Mucosa of descending colon (tissue), 3 donors: ENCODE measurements around the gene SNX25. TPM values are rescaled to one million over a fixed set of nuclear protein-coding genes. Genes with fewer than 3 reads are reported as not detected.
"Not testable (repeated sequence)": the region's sequence is repeated elsewhere in the genome, so short reads cannot be mapped to it uniquely, and the experiment has no call there.

Source experiments
- ATAC-seq: fragments of 200-7000 bp; cut with Tn5 transposase; one replicate; pipeline ENCODE4 v1.9.1; 2020; ENCODE audit warnings: mild to moderate bottlenecking, moderate library complexity
- DNase-seq, 3 donors: peaks; one replicate each; pipeline ENCODE4 v3.0.0-alpha.2; 2020
- H3K36me3 ChIP-seq: fragments of 200-600 bp; one replicate; pipeline ENCODE4 v1.8.0; 2021; ENCODE audit warnings: low read depth, mild to moderate bottlenecking
- H3K4me1 ChIP-seq: fragments of 200-600 bp; one replicate; pipeline ENCODE4 v1.8.0; 2021; ENCODE audit warnings: low read depth, mild to moderate bottlenecking
- H3K4me3 ChIP-seq: fragments of 200-600 bp; one replicate; pipeline ENCODE4 v1.8.0; 2021; ENCODE audit warnings: mild to moderate bottlenecking
- H3K9me3 ChIP-seq: fragments of 200-600 bp; one replicate; pipeline ENCODE4 v1.8.0; 2021; ENCODE audit warnings: mild to moderate bottlenecking
- intact Hi-C, 2 donors: fragments of 100-400 bp; cut with DNase I in 1 of 2; cut with micrococcal nuclease in 1 of 2; formaldehyde crosslinking; loops; one replicate each; pipeline versions ENCODE4 v1.11.0 to v1.11.1; 2022; cut with DNase I, micrococcal nuclease
- total RNA-seq, 3 donors: library from RNA; stranded (reverse); fragmentation: NEBNext Ultra II Directional in 2 of 3; extraction: Animal tissue kit (Norgen Biotek cat#: 25700) in 2 of 3; gene quantifications; one replicate each; pipeline versions ENCODE4 v1.2.1 to v1.2.4, GENCODE V29; 2021 to 2023
- TF ChIP-seq, protein P1 (sequence below): fragments of 200-600 bp; IDR thresholded peaks from one replicate; pipeline ENCODE4 v1.8.0; 2022; ENCODE audit warnings: antibody characterized with exemption, mild to moderate bottlenecking
- donor health status: DM: no; HTN: no; CAD: no; lungs with moderate emphysema.
- donor health status: DM: no; HTN: no; CAD: no.
- donor health status: DM: no; HTN: yes; CAD: no.

The SNX25 gene
- total RNA-seq, 3 donors from 2014 or later: 10.8 to 29.7 (median 16.8) TPM

DNA sequence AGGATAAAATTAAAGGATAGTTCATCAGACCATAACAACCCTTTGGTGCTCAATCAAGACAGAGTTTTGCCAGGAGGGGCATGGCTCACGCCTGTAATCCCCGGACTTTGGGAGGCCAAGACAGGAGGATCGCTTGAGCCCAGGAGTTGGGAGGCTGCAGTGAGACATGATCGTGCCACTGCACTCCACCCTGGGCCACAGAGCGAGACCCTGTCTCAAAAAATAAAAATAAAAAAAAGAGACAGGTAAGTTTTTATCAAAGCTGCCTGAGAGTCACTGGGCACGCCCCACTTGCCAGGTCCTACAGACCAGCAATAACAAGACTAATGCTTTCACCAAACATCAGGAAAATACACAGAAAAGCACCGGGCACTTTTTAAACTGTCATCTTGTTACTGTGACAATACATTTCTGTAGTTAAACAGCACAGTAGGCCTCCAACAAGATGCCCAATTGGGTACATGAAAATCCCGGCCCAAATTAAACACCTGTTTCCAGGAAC is 6.4 kb upstream of the SNX25 start:
- TF ChIP-seq, protein P1, sequence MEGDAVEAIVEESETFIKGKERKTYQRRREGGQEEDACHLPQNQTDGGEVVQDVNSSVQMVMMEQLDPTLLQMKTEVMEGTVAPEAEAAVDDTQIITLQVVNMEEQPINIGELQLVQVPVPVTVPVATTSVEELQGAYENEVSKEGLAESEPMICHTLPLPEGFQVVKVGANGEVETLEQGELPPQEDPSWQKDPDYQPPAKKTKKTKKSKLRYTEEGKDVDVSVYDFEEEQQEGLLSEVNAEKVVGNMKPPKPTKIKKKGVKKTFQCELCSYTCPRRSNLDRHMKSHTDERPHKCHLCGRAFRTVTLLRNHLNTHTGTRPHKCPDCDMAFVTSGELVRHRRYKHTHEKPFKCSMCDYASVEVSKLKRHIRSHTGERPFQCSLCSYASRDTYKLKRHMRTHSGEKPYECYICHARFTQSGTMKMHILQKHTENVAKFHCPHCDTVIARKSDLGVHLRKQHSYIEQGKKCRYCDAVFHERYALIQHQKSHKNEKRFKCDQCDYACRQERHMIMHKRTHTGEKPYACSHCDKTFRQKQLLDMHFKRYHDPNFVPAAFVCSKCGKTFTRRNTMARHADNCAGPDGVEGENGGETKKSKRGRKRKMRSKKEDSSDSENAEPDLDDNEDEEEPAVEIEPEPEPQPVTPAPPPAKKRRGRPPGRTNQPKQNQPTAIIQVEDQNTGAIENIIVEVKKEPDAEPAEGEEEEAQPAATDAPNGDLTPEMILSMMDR: no peak
- Histone ChIP-seq H3K4me1 (peaks cover 9% of the 10 kb centered on the region), H3K36me3 (no peaks in the 10 kb centered on the region), H3K4me3 (no peak overlapping the region), H3K9me3 (no peaks in the 10 kb centered on the region)
- intact Hi-C loops: loop anchor here in 1 of 2 donors (5.0 kb wide), 1 partner anchor 194 kb away; the partner anchor contains the start of genes ANKRD37 and LRP2BP
- ATAC-seq (peak; percentile 2), DNase-seq (no peak)

DNA sequence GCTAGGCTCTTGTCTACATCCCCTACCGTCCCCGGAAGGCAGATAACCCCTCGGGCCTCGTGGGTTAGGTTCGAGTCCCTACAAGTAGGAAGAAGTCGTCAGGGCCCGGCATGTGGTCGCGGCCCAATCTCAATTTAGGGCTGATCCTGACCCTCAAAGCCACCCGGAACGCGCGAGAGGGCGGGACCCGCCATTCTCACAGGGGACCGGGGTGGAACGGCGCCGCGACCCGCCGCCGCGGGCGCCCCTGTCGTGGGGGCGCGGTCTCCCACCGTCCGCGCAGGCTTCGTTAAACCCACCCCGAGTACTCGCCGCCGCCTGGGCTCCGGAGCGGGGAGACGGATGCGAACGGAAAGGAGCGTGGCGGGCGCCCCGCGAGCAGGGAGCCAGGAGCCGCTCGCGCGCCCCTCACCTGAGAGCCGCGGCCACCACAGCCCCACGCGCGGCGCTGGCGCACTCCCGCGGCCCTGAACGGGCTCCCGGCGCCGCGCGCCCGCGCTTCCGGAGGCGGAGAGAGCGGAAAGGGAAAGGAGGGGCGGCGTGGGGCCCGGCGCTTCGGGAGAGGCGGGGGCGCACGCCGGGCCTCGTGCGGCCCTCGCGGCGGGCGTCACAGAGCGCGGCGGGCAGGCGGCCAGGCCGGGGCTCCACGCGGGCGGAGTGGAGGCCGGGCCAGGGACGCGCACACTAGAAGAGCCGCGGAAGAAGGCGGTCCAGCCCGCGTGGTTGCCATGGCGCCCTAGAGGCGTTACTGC is 5.7 kb upstream of the SNX25 start, which contains the start of gene CFAP97:
Gene CFAP97, minus strand, starts transcription at position 515 of the 752 bp plus-strand sequence. CDS start 12,804 bp downstream, outside the sequence.
- DNase-seq (peak; percentile 89 to 94 (median 90)), ATAC-seq (peak; percentile 94)
- no peaks in the 10 kb centered on the region for H3K36me3 ChIP-seq
- peak within 1 kb of the TSS; percentile 61 for H3K4me3 ChIP-seq
- intact Hi-C loops: loop anchor here in 1 of 2 donors (5.0 kb wide), 1 partner anchor 194 kb away; the partner anchor contains the start of genes ANKRD37 and LRP2BP
- H3K9me3 ChIP-seq: no peaks in the 10 kb centered on the region
- TF ChIP-seq, protein P1: no peak
- H3K4me1 ChIP-seq: peaks cover 11% of the 10 kb centered on the region

DNA sequence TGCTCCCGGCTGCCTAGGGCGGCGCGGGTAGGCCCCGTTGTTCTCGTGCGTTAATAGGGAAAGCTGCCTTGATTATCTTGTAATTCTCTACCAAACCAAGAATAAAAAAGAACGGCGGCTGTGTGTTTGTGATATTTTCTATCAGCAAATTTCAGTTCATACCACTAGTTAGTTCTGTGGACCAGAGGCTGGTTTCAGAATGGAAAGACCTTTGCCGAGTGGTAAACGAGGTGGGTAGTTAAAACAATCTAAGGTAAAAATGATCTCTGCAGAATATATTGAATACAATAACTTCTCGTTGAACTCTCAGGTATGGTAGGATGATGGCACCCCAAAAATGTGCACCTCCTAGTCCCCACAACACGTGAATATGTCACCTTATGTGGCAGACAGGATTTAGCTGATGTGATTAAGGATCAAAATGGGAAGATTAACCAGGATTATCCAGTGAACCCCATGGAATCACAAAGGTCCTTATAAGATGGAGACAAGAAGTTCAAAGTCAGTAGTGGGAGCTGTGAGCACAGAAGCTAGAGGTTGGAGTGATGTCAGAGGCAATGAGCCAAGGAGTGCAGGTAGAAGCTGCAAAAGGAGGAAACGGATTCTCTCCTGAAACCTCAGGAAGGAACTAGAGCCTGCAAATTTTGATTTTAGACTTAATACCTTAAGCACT is 5.0 kb upstream of the SNX25 start:
- DNase-seq (no peak), ATAC-seq (no peak)
- Histone ChIP-seq H3K4me3 (peak overlapping the region; percentile 61), H3K9me3 (no peaks in the 10 kb centered on the region), H3K4me1 (peaks cover 14% of the 10 kb centered on the region), H3K36me3 (no peaks in the 10 kb centered on the region)
- TF ChIP-seq, protein P1: no peak
- intact Hi-C loops: loop anchor here in 1 of 2 donors (5.0 kb wide), 1 partner anchor 193 kb away; the partner anchor contains the start of genes ANKRD37 and LRP2BP

DNA sequence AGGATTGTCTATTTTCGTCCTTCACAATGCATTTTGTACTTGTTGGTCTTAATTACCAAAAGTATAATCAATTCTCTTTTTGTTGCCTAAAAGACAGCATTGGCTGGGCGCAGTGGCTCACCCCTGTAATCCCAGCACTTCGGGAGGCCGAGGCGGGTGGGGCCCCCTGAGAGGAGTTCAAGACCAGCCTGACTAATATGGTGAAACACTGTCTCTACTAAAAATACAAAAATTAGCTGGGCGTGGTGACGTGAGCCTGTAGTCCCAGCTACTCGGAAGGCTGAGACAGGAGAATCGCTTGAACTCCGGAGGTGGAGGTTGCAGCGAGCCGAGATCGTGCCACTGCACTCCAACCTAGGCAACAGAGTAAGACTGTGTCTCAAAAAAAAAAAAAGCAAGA is 4.3 kb upstream of the SNX25 start:
- H3K4me1 ChIP-seq: peaks cover 14% of the 10 kb centered on the region
- H3K4me3 ChIP-seq, H3K36me3 ChIP-seq, intact Hi-C loops, ATAC-seq, H3K9me3 ChIP-seq, DNase-seq: not testable (repeated sequence)

DNA sequence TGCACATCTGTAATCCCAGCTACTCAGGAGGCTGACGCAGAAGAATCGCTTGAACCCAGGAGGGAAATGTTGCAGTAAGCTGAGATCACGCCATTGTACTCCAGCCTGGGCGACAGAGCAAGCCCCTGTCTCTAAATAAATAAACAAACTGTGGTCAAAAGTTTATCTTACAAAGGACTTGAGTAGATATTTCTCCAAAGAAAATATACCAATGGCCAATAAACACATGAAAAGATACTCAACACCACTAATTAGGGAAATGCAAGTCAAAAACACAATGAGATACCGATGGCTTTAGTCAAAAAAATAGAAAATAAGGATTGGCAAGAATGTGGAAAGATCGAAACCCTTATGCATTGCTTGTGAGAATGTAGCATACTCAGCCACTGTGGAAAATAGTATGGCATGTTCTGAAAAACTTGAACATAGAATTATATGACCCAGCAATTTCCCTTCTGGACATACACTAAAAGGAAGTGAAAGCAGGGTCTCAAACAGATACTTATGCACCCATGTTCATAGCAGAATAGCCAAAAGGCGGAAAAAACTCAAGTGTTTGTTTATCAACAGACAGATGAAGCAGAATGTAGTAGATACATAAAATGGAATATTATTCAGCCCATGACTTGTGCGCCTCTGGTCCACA is 3.6 kb upstream of the SNX25 start:
- H3K4me3 ChIP-seq: no peak overlapping the region
- no peaks in the 10 kb centered on the region for H3K9me3 ChIP-seq
- DNase-seq (no peak), ATAC-seq (no peak)
- intact Hi-C loops: no loop called here
- peaks cover 14% of the 10 kb centered on the region for H3K4me1 ChIP-seq
- H3K36me3 ChIP-seq: no peaks in the 10 kb centered on the region
- TF ChIP-seq, protein P1: no peak
